DND-41 (cell line): ENCODE results near the gene DOK6.

ENCODE experiments used
- CTCF ChIP-seq: IDR thresholded peaks from 2 replicates; pipeline ENCODE4 v1.5.1; 2012; ENCODE audit warnings: borderline replicate concordance, low read length, moderate library complexity, mild to moderate bottlenecking; ENCODE audit not compliant: poor library complexity, severe bottlenecking; ENCODE audit errors: extremely low read depth
- EZH2 ChIP-seq: IDR thresholded peaks from 3 replicates; pipeline ENCODE4 v1.6.1; 2012; ENCODE audit warnings: borderline replicate concordance, low read depth, mild to moderate bottlenecking, moderate library complexity, low read length, inconsistent platforms; ENCODE audit not compliant: severe bottlenecking

- no peak for TF ChIP-seq CTCF
- TF ChIP-seq EZH2 = no peak
These were observed 215.4 kb downstream of the DOK6 start for GRCh38 chr18:69616114-69616513.
